GM19240 (cell line): ENCODE data around the gene DTNB.
"Not testable (repeated sequence)": the region's sequence is repeated elsewhere in the genome, so short reads cannot be mapped to it uniquely, and the experiment has no call there.

Experiments
- DNase-seq: peaks from one replicate; pipeline ENCODE4 v3.0.0; 2011; ENCODE audit warnings: low spot score; ENCODE audit not compliant: insufficient read length

The DTNB gene

GRCh38 chr2:25684577-25685473, 11.4 kb upstream of the DTNB start:
- no peak for DNase-seq

- DNase-seq: no peak
Observed at GRCh38 chr2:25682082-25682481, 8.7 kb upstream of the DTNB start.

GRCh38 chr2:25677877-25678276, 4.5 kb upstream of the DTNB start:
- DNase-seq: no peak

- DNase-seq: no peak
Observed at GRCh38 chr2:25674077-25674362, 643 bp upstream of the DTNB start.

GRCh38 chr2:25672494-25673299, 680 bp downstream of the DTNB start:
- peak; percentile 65 for DNase-seq

DNA sequence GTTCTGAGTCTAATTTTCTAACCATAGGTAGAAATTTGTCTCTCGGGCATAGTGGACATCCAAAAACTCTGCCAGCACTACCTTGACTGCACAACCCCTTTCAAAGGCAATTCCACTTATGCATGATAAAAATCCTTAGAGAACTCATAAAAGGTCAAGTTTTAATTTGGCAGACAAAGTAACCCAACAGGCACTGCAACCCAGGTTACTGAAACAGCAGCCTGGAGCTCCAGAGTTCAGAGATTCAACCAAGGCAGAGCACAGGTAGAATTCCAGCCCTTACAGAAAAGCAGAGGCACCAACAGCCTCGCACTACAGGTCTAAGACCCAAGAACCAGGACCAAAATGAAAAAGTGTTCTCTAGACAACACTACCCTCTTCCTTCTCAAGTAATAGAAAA, 1.8 kb downstream of the DTNB start:
- no peak for DNase-seq

DNA sequence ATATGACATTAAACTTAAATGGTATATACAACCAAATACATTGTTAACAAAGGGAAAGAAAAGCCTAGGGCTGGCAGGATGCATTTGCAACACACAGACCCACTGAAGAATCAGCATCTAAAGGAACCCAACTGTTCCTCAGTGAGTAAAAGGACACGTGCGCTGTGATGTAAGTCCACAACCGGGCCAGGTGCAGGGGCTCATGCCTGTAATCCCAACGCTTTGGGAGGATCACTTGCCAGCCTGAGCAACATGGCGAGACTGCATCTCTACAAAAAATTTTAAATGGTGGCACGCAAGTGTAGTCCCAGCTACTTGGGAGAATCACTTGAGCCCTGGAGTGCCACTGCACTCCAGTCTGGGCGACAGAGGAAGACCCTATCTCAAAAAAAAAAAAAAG, 3.9 kb downstream of the DTNB start:
- no peak for DNase-seq

GRCh38 chr2:25666218-25666617, 7.2 kb downstream of the DTNB start:
- DNase-seq: no peak

DNA sequence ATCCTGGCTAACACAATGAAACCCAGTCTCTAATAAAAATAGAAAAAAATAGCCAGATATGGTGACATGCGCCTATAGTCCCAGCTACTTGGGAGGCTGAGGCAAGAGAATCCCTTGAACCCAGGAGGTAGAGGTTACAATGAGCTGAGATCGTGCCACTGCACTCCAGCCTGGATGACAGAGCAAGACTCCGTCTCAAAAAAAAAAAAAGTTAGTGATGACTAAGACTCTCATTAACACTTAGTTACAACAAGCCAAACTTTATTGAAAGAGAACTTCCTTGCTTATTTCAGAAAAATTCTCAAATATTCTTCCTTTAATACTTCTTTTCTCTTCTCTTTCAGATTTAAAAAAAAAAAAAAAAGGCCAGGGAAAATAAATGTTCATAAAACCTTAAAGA, 7.9 kb downstream of the DTNB start:
- DNase-seq: not testable (repeated sequence)

GRCh38 chr2:25664965-25665307, 8.4 kb downstream of the DTNB start:
- no peak for DNase-seq

DNA sequence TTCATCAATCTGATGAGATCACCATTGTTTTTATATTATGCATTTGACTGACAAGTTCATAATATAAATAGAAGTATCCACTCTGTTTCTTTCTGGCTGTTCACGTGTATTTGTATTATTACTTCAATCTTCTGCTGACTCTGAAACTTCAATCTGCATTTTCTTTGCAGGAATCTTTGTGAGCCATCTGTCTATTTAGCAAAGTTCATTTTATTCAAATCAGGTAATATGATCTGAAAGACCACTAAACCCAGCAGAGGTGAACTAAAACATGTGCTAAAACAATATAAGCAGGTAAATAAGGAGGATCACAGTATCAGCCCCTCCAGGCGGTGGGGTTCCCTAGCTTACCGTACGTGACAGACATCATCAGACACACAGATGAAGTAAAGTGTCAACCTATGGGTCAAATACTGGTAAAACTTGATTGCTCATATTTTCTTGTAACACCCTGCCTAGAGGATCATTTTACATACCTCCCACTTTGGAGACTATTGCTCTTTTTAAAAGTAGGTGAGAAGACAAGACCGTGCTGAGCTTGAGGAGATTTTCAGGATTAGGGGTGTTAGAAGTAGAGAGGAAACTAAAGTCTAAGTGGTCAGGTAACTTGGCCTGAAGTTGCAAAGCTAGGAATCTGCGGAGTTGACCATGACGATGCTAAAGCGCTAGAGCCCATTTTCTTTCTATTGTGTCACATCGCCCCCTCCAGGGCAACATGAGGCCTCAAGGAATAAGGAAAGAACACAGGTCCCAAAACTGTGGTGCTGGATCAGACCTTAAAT, 9.0 kb downstream of the DTNB start:
- no peak for DNase-seq

DNA sequence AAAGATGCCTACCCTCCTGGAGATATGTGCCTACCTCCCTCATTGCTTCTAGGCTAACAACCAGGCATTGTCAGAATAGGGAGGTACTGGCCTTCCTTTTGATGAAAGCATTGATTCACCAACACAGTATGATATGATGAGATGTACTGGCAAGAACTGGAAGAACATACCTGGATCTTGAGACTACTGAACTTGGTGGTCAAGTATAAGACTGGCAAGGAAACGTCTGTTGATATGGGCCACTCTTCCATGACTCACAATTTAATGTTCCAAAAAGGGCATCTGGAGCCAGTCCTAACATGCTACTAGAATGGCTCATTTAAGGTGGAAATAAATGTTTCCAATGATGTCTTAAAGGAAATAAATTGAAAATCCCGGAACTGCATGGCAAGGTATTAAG, 18.1 kb downstream of the DTNB start:
- DNase-seq: no peak

DNA sequence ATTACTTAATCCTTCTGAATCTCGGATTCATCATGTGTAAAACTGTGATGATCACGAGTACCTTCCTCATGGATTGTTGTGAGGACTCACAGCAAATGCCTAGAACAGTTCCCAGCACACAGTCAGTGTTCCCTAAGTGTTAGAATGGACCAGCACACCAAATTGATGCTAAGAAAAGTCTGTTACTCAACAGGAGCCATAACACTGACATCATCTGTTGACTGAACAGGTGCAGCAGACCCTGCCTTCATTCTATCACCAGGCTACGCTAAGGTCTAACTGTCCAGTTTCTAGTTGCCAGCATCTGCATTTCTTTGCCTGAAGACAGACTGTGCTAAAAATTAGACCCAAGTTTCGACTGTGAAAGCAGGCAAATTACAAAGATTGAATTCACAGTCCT, 18.6 kb downstream of the DTNB start:
- DNase-seq: no peak

- DNase-seq: no peak
Observed at GRCh38 chr2:25651782-25652455, 21.5 kb downstream of the DTNB start.

GRCh38 chr2:25651066-25651465, 22.3 kb downstream of the DTNB start:
- DNase-seq: no peak

GRCh38 chr2:25650256-25650655, 23.1 kb downstream of the DTNB start:
- no peak for DNase-seq

DNA sequence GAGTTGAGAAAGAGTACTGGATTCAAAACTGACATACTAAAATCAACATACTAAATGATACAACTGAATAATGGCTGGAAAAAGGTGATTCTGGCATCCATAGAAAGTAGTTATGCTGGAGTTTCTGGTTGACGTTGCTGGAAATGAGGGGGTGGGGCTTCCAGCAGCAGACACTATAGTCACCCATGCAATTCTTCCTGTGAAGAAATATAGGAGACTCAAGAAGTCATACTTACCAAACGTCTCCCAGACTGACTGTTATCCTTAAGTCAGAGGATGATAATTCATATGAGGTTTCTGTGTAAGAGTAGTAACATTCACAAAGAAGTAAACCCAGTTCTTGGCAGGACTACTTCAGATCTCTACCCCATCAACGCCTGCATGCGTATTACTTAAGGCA, 23.6 kb downstream of the DTNB start:
- no peak for DNase-seq

GRCh38 chr2:25642298-25642697, 31.1 kb downstream of the DTNB start:
- DNase-seq: no peak

DNA sequence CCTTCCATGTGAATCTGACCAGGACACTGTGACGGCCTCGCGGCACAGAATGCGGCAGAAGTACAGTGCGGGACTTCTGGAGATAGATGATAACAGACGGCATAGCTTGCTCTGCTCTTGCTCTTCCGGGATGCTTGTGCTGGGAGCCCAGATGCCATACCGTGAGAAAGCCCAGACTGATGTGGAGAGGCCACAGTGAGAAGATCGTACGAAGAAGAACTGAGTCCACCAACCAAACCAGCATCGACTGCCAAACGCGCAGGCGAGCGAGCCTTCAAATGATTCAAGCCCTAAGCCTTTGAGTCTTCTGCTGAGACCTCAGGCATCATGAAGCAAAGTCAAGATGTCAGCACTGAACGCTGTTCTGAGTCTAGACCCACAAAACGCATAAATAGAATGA, 33.7 kb downstream of the DTNB start:
- DNase-seq: no peak

- DNase-seq: no peak
Observed at GRCh38 chr2:25639131-25639530, 34.2 kb downstream of the DTNB start.

- no peak for DNase-seq
Observed at GRCh38 chr2:25635797-25636196, 37.6 kb downstream of the DTNB start.

GRCh38 chr2:25633801-25634200, 39.6 kb downstream of the DTNB start:
- not testable (repeated sequence) for DNase-seq
